Breast epithelium (tissue), 3 donors: ENCODE data around the gene APCDD1.

ENCODE experiments used
- CTCF ChIP-seq, 3 donors: fragments of 450-650 bp; IDR thresholded peaks; one replicate each; pipeline ENCODE4 v1.5.1; 2016 to 2017; ENCODE audit warnings: antibody characterized with exemption in 3 of 3, mild to moderate bottlenecking in 3 of 3, moderate library complexity in 3 of 3
- POLR2A ChIP-seq: fragments of 450-650 bp; IDR thresholded peaks from one replicate; pipeline ENCODE4 v1.6.1; 2016; ENCODE audit warnings: antibody characterized with exemption, mild to moderate bottlenecking, moderate library complexity
- POLR2AphosphoS5 ChIP-seq, 3 donors: sonication (generic); formaldehyde crosslinking; IDR thresholded peaks; one replicate each; pipeline ENCODE4 v1.6.1; 2017; ENCODE audit warnings: antibody characterized with exemption in 3 of 3

GRCh38 chr18:10477121-10477862 lies 22.9 kb downstream of the APCDD1 start:
- TF ChIP-seq CTCF (IDR thresholded peaks at IDR 0.05) (no peak), POLR2A (no peak), POLR2AphosphoS5 (IDR thresholded peaks at IDR 0.05) (no peak)
